SW480 (cell line): ENCODE measurements around the gene MKLN1.

ENCODE experiments used
- DNase-seq: peaks from one replicate; pipeline ENCODE4 v3.0.0-alpha.2; 2016; ENCODE audit warnings: low spot score

The MKLN1 gene

GRCh38 chr7:131522325-131522930 is 194.8 kb downstream of the MKLN1 start:
- peak; percentile 60 for DNase-seq

DNA sequence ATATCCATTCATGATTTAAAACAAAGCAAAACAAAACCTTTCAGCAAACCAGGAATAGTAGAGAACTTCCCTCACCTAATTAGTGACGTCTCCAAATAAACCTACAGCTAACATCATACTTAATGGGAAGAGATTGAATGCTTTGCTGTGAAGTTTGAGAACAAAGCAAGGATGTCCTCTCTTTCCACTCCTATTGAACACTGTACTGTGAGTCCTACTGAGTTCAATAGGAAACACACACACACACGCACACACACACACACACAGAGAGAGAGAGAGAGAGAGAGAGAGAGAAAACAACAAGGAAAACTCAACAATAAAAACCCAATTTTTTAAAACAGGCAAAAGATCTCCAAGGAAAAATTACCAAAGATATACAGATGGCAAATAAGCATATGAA is 196.4 kb downstream of the MKLN1 start:
- no peak for DNase-seq

DNA sequence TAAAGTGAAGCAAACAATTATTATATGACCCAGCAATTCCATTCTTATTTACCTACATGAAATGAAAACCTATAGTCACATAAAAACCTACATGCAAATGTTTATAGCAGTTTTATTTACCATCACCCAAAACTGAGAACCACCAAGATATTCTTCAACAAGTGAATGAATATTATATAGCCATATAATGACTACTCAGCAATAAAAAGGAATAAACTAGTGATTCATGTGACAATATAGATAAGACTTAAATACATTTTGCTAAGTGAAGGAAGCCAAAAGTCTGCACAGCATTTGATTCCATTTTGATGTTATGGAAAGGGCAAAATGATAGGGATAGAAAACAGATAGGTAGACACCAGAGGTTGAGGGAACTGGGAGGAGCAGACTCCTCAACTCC is 197.0 kb downstream of the MKLN1 start:
- no peak for DNase-seq

DNA sequence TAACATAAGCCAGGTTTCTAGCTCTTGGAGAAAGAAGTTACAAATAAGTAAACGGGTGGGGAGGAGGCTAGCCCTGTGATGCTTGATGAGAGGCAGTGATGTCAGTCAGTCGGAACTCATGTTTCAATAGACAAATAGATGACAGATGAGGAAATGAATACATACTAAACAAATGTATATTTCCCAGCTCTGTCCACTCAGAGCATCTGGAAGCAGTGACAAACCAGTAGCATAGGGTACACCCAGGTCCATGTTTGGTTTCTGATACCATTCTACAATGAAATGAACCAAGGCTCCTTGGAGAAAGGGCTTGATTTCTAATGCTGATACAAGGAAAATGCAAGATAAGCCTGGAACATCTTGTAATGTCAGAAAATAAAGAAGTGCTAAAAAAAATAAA is 198.1 kb downstream of the MKLN1 start:
- DNase-seq: no peak

DNA sequence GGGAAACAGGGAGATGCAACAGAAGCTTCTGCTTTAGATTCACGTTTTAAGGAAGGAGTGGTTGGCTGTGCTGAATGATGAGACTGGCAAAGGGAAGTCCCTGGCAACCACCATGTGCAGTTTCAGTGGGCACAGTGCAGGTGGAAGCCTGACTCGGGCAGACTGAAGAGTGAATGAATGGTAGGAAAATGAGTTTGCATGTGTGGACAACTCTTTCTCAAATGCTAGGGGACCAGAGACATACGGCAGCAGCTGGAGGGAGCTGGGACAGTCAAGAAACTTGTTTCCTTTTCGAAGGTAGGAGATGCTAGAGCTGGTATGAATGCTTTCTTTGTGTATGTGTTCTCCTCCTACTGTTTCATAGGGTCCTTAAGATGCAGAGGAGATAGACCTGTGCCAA is 199.8 kb downstream of the MKLN1 start:
- no peak for DNase-seq

GRCh38 chr7:131529179-131529578 is 201.5 kb downstream of the MKLN1 start:
- no peak for DNase-seq

- no peak for DNase-seq
Observed at GRCh38 chr7:131529617-131530016, 201.9 kb downstream of the MKLN1 start.

GRCh38 chr7:131530137-131530536 is 202.5 kb downstream of the MKLN1 start:
- DNase-seq: no peak

DNA sequence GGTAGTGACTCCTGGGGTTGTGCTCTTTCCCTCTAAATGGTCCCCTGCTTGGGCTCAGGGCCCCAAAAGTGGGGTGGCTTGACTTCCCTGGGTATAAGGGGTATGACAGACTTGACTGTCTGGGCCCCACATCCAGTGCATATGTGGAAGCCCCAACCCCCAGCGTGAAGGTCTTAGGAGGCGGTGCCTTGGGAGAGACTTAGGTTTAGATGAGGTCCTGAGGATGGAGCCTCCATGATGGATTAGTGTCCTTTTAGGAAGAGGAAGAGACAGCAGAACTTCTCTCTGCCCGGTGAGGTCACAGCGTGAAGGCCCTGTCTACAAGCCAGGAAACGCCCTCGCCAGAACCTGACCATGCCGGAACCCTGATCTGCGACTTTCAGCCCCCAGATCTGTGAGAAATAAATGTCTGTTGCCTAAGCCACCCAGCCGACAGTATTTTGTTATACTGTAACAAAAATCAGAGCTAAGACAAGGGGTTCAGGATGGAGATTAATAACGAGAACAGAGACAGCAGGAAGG is 205.0 kb downstream of the MKLN1 start:
- no peak for DNase-seq

DNA sequence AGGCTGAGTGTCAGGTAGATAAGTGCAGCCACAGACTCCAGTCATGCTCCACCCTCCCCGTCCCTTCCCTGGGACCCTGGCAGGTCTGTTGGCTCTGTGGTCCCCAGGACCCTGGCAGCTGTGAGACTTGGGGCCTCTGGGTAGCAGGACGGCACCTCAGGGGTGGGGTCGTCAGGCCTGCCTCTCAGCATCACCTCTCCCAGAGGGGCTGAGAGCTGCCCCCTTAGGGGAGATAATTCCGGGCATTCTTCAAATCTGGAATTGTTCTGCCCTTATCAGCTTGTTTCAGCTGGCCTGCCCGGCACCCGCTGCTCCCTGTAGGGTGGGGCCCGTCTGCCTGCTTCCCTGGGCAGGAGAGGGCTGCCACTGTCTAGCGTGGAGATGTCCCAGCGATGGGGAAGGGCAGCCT is 205.5 kb downstream of the MKLN1 start:
- no peak for DNase-seq

GRCh38 chr7:131533566-131534561 is 206.2 kb downstream of the MKLN1 start:
- DNase-seq: no peak

- no peak for DNase-seq
Observed at GRCh38 chr7:131536361-131536849, 208.7 kb downstream of the MKLN1 start.

- no peak for DNase-seq
Observed at GRCh38 chr7:131537571-131537978, 209.9 kb downstream of the MKLN1 start.

DNA sequence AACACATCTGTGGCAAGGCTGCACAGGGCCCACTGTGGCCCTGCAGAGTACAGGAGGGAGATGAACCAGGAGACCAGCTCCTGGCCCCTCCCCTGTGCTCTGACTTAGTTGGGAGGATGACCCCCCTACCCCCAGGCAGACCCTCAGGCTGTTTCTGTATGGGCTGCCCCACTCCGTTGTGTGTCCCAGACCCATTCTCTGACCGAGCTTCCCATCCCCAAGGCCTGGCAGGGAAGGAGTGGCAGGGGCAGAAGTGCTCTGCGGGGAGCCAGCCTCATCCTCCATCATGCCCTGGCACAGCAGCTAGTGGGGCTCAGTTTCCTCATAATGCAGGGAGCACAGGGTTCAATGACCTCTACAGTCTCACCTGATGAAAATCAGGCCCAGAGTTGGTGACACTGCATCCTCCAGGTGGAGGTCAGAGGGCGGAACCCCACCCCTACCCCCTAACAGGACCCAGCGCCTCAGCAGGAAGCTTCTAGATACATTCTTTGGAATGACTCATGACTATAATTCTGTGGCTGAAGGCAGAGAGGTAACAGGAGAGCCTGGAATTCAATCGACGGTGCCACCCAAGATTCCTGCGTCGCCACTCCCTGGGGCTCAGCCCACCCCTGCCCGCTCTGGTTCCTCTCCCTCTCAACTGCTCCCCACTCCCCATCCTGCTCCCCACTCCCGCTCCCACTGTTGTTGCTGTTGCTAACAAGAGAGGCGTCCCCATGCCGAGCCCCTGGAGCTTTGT is 210.6 kb downstream of the MKLN1 start:
- DNase-seq: peak; percentile 96

- peak; percentile 31 for DNase-seq
Observed at GRCh38 chr7:131538813-131539179, 211.1 kb downstream of the MKLN1 start.

DNA sequence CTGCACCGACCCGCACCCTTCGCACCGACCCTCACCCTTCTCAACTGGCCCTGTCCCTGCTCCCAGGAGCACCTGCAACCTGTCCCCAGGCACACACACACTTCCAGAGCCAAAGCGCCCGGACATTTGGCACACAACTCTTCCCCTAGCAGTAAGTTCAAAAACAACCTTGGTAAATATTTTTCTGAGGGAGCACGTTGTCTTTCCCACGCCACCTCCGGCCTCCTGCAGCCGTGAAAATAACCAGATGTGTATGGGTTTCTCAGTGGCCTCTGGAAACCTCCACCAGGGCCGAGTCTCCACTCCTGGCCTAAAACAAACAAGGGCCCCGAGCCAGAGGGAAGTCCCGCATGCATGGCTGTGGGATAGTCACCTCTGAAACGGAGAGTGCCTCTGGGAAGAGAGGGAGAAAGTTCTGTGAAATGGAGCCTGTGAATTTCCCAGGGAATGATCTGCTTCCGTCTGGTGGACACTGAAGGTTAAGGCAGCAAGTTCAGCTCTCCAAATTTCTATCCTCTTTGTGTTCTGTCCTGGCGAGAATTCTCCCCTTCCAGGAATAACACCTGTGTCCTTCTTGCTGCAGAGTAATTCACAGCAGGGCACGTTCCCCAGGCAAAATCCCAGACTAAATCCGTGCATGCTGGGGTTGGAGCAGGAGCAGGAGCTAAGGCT is 213.0 kb downstream of the MKLN1 start:
- no peak for DNase-seq

DNA sequence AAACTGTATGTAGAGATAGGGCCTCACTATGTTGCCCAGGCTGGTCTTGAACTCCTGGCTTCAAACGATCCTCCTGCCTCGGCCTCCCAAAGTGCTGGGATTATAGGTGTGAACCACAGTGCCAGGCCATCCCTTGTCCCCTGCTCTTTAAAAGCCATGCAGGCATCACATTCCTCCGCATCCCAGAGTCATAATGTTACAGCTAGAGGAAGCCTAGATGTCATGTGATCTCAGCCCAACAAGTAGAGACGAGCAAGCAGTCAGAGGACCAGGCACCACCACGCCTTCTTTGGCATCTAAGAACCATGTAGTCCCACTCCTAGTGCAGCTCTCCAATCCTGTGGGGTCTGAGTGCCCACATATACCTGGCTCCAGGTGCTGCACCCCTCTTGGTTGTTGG is 215.6 kb downstream of the MKLN1 start:
- DNase-seq: no peak

DNA sequence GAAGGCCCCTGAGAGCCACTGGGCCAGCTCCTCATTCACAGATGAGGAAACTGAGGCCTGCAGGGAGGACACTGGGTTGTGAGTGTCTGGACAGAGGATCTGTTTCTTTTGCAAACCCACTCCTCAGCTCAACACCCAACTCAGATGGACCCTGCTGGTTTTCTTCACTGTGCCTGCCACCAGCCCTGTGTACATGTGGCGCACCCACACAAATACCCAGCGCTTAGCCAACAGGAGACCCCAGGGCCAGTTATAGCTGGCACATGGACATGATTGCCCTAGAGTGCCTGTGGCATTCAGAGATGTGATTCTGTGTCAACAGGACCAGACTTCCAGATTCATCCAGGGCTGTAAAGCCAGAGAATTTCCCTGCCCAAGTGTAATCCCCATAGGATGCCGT is 216.3 kb downstream of the MKLN1 start:
- no peak for DNase-seq

- DNase-seq: peak; percentile 37
Observed at GRCh38 chr7:131544449-131545301, 217.0 kb downstream of the MKLN1 start.

DNA sequence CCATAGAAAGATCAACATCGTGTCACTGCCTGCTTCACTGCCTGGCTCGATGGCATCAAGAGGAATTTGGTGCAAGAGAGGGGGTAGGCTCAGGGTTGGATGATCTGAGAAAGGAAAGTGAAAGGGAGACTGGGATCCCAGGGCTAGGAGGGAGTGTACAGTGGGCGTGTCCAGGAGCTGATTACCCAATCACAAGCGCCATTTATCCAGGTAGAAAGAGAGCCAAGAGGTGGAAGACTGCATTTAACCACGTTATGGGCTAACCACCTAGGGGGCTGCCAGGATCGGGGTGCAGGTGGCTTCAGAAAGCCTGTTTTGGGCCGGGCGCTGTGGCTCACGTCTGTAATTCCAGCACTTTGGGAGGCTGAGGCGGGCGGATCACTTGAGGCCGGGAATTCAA is 218.4 kb downstream of the MKLN1 start:
- DNase-seq: peak; percentile 66
